IPS-18a (cell line): ENCODE data around the gene DBNDD1.
"Not testable (repeated sequence)": the region's sequence is repeated elsewhere in the genome, so short reads cannot be mapped to it uniquely, and the experiment has no call there.

Source experiments
- H3K27ac ChIP-seq: one replicate; pipeline ENCODE4 v1.5.1; 2013; ENCODE audit warnings: low read length
- H3K27me3 ChIP-seq: one replicate; pipeline ENCODE4 v1.6.1; 2013; ENCODE audit warnings: mild to moderate bottlenecking, low read length; ENCODE audit not compliant: control insufficient read depth, insufficient read depth
- H3K36me3 ChIP-seq: one replicate; pipeline ENCODE4 v1.6.1; 2013; ENCODE audit warnings: low read depth, low read length; ENCODE audit not compliant: control insufficient read depth
- H3K4me1 ChIP-seq: one replicate; pipeline ENCODE4 v1.6.1; 2013; ENCODE audit warnings: low read depth, low read length; ENCODE audit not compliant: control insufficient read depth
- H3K4me3 ChIP-seq: one replicate; pipeline ENCODE4 v1.5.1; 2013; ENCODE audit warnings: low read length
- H3K9ac ChIP-seq: one replicate; pipeline ENCODE4 v1.6.1; 2013; ENCODE audit warnings: mild to moderate bottlenecking, low read length, moderate library complexity
- H3K9me3 ChIP-seq: one replicate; pipeline ENCODE4 v1.6.1; 2013; ENCODE audit warnings: low read depth, low read length; ENCODE audit not compliant: control insufficient read depth

Gene DBNDD1

GRCh38 chr16:89994721-89995474 is 24.4 kb downstream of the DBNDD1 start:
- Histone ChIP-seq H3K9me3 (peaks cover 12% of the 10 kb centered on the region), H3K36me3 (peaks cover 39% of the 10 kb centered on the region), H3K27ac (peak overlapping the region; percentile 52), H3K9ac (peak overlapping the region; percentile 38)
- H3K4me3 ChIP-seq, H3K4me1 ChIP-seq, H3K27me3 ChIP-seq: not testable (repeated sequence)

GRCh38 chr16:89994389-89994720 is 24.9 kb downstream of the DBNDD1 start:
- H3K27ac ChIP-seq = peak overlapping the region; percentile 52
- no peaks in the 10 kb centered on the region for H3K27me3 ChIP-seq
- H3K4me1 ChIP-seq = no peaks in the 10 kb centered on the region
- H3K9ac ChIP-seq = no peak overlapping the region
- no peak overlapping the region for H3K4me3 ChIP-seq
- H3K36me3 ChIP-seq = peaks cover 40% of the 10 kb centered on the region
- H3K9me3 ChIP-seq = peaks cover 12% of the 10 kb centered on the region

- Histone ChIP-seq H3K36me3 (peaks cover 44% of the 10 kb centered on the region), H3K9me3 (peaks cover 12% of the 10 kb centered on the region), H3K4me1 (no peaks in the 10 kb centered on the region), H3K27ac (peak overlapping the region; percentile 52), H3K9ac (no peak overlapping the region), H3K4me3 (no peak overlapping the region), H3K27me3 (no peaks in the 10 kb centered on the region)
These were observed 25.3 kb downstream of the DBNDD1 start for GRCh38 chr16:89993971-89994370.

- H3K27me3 ChIP-seq = no peaks in the 10 kb centered on the region
- no peaks in the 10 kb centered on the region for H3K4me1 ChIP-seq
- no peak overlapping the region for H3K27ac ChIP-seq
- H3K9ac ChIP-seq = no peak overlapping the region
- H3K36me3 ChIP-seq = peaks cover 50% of the 10 kb centered on the region
- H3K4me3 ChIP-seq = no peak overlapping the region
- H3K9me3 ChIP-seq = peaks cover 12% of the 10 kb centered on the region
These were observed 25.9 kb downstream of the DBNDD1 start for GRCh38 chr16:89993377-89993776.

DNA sequence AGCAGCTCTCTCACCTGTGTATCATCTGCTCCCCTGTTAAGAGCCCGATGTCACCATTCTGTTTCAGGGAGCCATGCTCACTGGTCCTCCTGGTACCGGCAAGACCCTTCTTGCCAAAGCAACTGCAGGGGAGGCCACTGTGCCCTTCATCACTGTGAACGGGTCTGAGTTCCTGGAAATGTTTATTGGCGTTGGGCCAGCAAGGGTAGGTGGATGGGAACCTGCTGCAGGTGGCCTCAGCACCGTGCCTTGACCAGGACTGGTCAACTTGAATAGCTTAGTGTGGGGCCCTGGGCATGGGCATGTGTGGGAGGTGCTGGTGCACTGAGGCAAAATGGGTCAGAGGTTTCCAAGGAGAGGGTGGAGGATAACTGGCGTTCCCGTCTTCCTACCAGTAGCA is 28.5 kb downstream of the DBNDD1 start:
- H3K9ac ChIP-seq = no peak overlapping the region
- H3K27me3 ChIP-seq = no peaks in the 10 kb centered on the region
- peaks cover 12% of the 10 kb centered on the region for H3K9me3 ChIP-seq
- no peaks in the 10 kb centered on the region for H3K4me1 ChIP-seq
- no peak overlapping the region for H3K27ac ChIP-seq
- H3K4me3 ChIP-seq = no peak overlapping the region
- peaks cover 58% of the 10 kb centered on the region for H3K36me3 ChIP-seq

- H3K27me3 ChIP-seq = no peaks in the 10 kb centered on the region
- H3K27ac ChIP-seq = no peak overlapping the region
- H3K4me1 ChIP-seq = no peaks in the 10 kb centered on the region
- no peak overlapping the region for H3K4me3 ChIP-seq
- H3K9ac ChIP-seq = no peak overlapping the region
- peaks cover 58% of the 10 kb centered on the region for H3K36me3 ChIP-seq
- no peaks in the 10 kb centered on the region for H3K9me3 ChIP-seq
These were observed 30.3 kb downstream of the DBNDD1 start for GRCh38 chr16:89988951-89989350.

- Histone ChIP-seq H3K27me3 (no peaks in the 10 kb centered on the region), H3K27ac (no peak overlapping the region), H3K9me3 (no peaks in the 10 kb centered on the region), H3K4me1 (no peaks in the 10 kb centered on the region), H3K4me3 (no peak overlapping the region), H3K36me3 (peaks cover 59% of the 10 kb centered on the region), H3K9ac (no peak overlapping the region)
These were observed 32.1 kb downstream of the DBNDD1 start for GRCh38 chr16:89987169-89987568.

DNA sequence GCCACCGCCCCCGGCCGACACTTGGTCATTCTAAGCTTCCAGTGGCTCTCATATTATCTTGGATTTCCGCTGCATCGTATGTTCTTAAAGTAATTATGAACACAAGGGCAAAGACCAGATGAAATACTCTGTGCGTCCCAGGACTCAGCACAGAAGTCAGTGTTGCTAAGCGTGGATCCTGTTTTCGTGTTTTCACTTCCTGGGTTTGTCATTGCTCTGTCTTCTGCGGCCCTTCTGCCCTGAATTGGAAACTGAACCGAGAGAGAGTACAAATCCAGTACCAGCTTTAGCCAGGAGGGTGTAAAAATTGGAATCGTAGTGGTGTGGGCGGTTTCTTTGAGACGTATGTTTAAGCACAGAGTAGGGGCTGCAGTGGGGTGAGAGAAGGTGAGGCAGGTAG is 32.7 kb downstream of the DBNDD1 start:
- Histone ChIP-seq H3K4me1 (no peaks in the 10 kb centered on the region), H3K4me3 (no peak overlapping the region), H3K27ac (no peak overlapping the region), H3K36me3 (peaks cover 61% of the 10 kb centered on the region), H3K27me3 (no peaks in the 10 kb centered on the region), H3K9ac (no peak overlapping the region), H3K9me3 (no peaks in the 10 kb centered on the region)

GRCh38 chr16:89985219-89985618 is 34.0 kb downstream of the DBNDD1 start:
- H3K9ac ChIP-seq = no peak overlapping the region
- peaks cover 64% of the 10 kb centered on the region for H3K36me3 ChIP-seq
- H3K27ac ChIP-seq = no peak overlapping the region
- H3K27me3 ChIP-seq = no peaks in the 10 kb centered on the region
- H3K4me1 ChIP-seq = no peaks in the 10 kb centered on the region
- no peak overlapping the region for H3K4me3 ChIP-seq
- H3K9me3 ChIP-seq = no peaks in the 10 kb centered on the region

DNA sequence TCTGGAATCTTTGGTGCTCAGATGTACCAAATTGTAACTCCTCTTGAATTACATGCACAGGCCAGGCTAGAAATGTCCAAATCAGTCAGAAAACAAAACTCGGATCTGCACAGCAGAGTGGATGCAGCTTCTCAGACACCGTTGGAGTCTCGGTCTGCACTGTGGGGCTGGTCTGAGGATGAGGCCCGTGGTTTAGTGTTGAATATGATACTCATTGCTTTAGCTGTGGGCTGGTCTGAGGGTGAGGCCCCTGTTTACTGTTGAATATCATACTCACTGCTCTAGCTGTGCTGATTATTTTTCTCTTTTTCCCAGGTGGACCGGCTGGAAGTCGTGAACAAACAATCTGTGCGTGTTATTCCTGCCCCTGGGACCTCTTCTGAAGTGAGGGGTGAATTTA is 35.0 kb downstream of the DBNDD1 start:
- Histone ChIP-seq H3K9ac (no peak overlapping the region), H3K4me3 (no peak overlapping the region), H3K4me1 (no peaks in the 10 kb centered on the region), H3K27me3 (no peaks in the 10 kb centered on the region), H3K27ac (no peak overlapping the region), H3K36me3 (peaks cover 71% of the 10 kb centered on the region), H3K9me3 (no peaks in the 10 kb centered on the region)

- H3K9me3 ChIP-seq = no peaks in the 10 kb centered on the region
- no peaks in the 10 kb centered on the region for H3K4me1 ChIP-seq
- no peak overlapping the region for H3K4me3 ChIP-seq
- no peak overlapping the region for H3K27ac ChIP-seq
- H3K36me3 ChIP-seq = peaks cover 68% of the 10 kb centered on the region
- H3K9ac ChIP-seq = no peak overlapping the region
- H3K27me3 ChIP-seq = no peaks in the 10 kb centered on the region
These were observed 35.7 kb downstream of the DBNDD1 start for GRCh38 chr16:89983536-89983935.

DNA sequence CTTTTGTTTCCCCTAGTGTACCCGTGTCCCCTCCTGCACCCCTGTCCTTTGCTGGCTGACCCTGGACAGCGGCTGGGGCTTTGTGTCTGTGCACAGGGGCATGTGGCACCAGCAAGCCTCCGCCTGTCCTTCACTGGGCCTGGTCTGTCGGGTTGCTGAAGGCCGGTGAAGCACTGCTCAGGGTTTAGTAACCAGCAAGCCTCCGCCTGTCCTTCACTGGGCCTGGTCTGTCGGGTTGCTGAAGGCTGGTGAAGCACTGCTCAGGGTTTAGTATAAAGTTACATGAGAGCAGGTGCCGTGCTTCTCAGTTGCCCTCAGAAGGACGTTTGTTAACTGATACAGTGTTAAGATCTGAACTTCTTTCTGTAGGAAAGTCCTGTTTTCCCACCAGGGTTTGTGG is 36.9 kb downstream of the DBNDD1 start:
- Histone ChIP-seq H3K27me3 (no peaks in the 10 kb centered on the region), H3K4me1 (no peaks in the 10 kb centered on the region), H3K27ac (no peak overlapping the region), H3K36me3 (peaks cover 74% of the 10 kb centered on the region), H3K9ac (no peak overlapping the region), H3K4me3 (no peak overlapping the region), H3K9me3 (no peaks in the 10 kb centered on the region)
